ENCODE data around the gene DCTN4. TPM values are rescaled to one million over a fixed set of nuclear protein-coding genes. Genes with fewer than 3 reads are reported as not detected.

The DCTN4 gene
- total and polyA plus RNA-seq, 2 of the 8 experiments (the other 6 are each of a cell fraction or from before 2014, with no cell fraction given), result 20.5 to 42.7 TPM

GRCh38 chr5:150660108-150660831, 98.5 kb downstream of the DCTN4 start:
- no peaks in the 10 kb centered on the region for H3K79me1 ChIP-seq (ENCODE audit: low read depth, low read length)
- H3K27ac ChIP-seq (ENCODE audit: low read depth, low read length), result no peak overlapping the region
- H4K20me1 ChIP-seq (replicated peaks in 1 of 2; ENCODE audit: control insufficient read depth in 1 of 2, insufficient read depth in 2 of 2, low read length in 2 of 2), result peaks cover 0 to 2% of the 10 kb centered on the region in 2 experiments
- WGBS, 2 experiments (ENCODE audit: extremely low coverage in 1 of 2, insufficient coverage in 1 of 2, insufficient read length in 1 of 2, insufficient replicate concordance in 2 of 2, low coverage in 1 of 2, low lambda C conversion rate in 2 of 2, missing lambda C conversion rate in 1 of 2), result 60% methylated on average over 4 of the region's 4 CpGs; no CpG with 5 or more reads in 1 of the 2 experiments
- H3K56ac ChIP-seq (replicated peaks; ENCODE audit: insufficient read length, low read depth, low read length), result no peak overlapping the region
- no peak overlapping the region for H3K4ac ChIP-seq (replicated peaks; ENCODE audit: insufficient read length, low read depth, low read length)
- peaks cover 0 to 11% (median 2%) of the 10 kb centered on the region in 4 experiments; a peak in 4 of 7 replicates for H3K4me1 ChIP-seq (replicated peaks in 1 of 4; ENCODE audit: control insufficient read depth in 3 of 4, insufficient read depth in 4 of 4, low read length in 3 of 4)
- FAIRE-seq (no peak), DNase-seq (ENCODE audit: low read depth in 1 of 2, low spot score in 2 of 2) (no peak)
- TF ChIP-seq SP2 (IDR thresholded peaks at IDR 0.05; ENCODE audit: low read length) (no peak), SIN3A (conservative IDR thresholded peaks at IDR 0.05 in 1 of 2, IDR thresholded peaks at IDR 0.05 in 1 of 2; ENCODE audit: low read depth in 1 of 2, low read length in 2 of 2) (no peak), EGR1 (IDR thresholded peaks at IDR 0.05; ENCODE audit: borderline replicate concordance, low read depth, low read length) (no peak), ATF2 (IDR thresholded peaks at IDR 0.05; ENCODE audit: low read length) (no peak)
- H3K23me2 ChIP-seq (ENCODE audit: low read depth, low read length), result peaks cover 2% of the 10 kb centered on the region; the same call in 1 of the 2 replicates
- no peak overlapping the region for H4K8ac ChIP-seq (ENCODE audit: extremely low read depth, insufficient read depth, low read length)
- H2AK5ac ChIP-seq (ENCODE audit: low read depth, low read length), result no peak overlapping the region
- no peak overlapping the region for H3K9ac ChIP-seq (replicated peaks in 1 of 4; ENCODE audit: extremely low read depth in 1 of 4, low read depth in 3 of 4, low read length in 3 of 4)
- H3K4me2 ChIP-seq (ENCODE audit: insufficient read depth in 1 of 2, low read depth in 2 of 2, low read length in 2 of 2), result peak overlapping the region; percentile 14 to 15; a peak in 1 of 4 replicates
- H3K36me3 ChIP-seq (ENCODE audit: control insufficient read depth in 2 of 4, insufficient read depth in 4 of 4, low read length in 3 of 4), result no peaks in the 10 kb centered on the region
- H4K5ac ChIP-seq (ENCODE audit: insufficient read length, low read depth, low read length), result no peak overlapping the region
- H4K91ac ChIP-seq (replicated peaks; ENCODE audit: insufficient read length, low read length), result no peak overlapping the region
- H2BK120ac ChIP-seq (replicated peaks; ENCODE audit: low read depth, low read length), result no peak overlapping the region
- no peak overlapping the region for H2BK20ac ChIP-seq (ENCODE audit: low read length)
- POLR2A ChIA-PET (ENCODE audit: partially characterized antibody), result interaction anchor here (0.9 to 8.2 kb wide), 7 partner anchors 12 to 211 kb away, joined by 3 to 70 read pairs (median 4); partner anchors contain the start of gene RPS14
- no peak overlapping the region for H3K23ac ChIP-seq (ENCODE audit: insufficient read length)
- peak overlapping the region; percentile 36; the same call in 1 of the 2 replicates for H2AFZ ChIP-seq (ENCODE audit: low read length)
- H3K9me3 ChIP-seq (ENCODE audit: insufficient read depth in 2 of 2, low read depth in 1 of 2, low read length in 1 of 2), result no peaks in the 10 kb centered on the region
- no peak overlapping the region for H2BK5ac ChIP-seq (ENCODE audit: low read depth, low read length)
- H3K79me2 ChIP-seq (ENCODE audit: control insufficient read depth in 1 of 2, insufficient read depth in 2 of 2, low read length in 2 of 2), result no peaks in the 10 kb centered on the region
- no peak overlapping the region for H2BK15ac ChIP-seq (ENCODE audit: low read length)
- H3K18ac ChIP-seq (ENCODE audit: extremely low read depth, low read length), result no peak overlapping the region
- no peak overlapping the region for H2BK12ac ChIP-seq (ENCODE audit: low read depth, low read length)
- H3K14ac ChIP-seq (ENCODE audit: insufficient read length), result no peak overlapping the region
- H3K4me3 ChIP-seq (ENCODE audit: extremely low read depth in 1 of 4, insufficient read depth in 2 of 4, low read depth in 3 of 4, low read length in 4 of 4), result no peak overlapping the region
- no peaks in the 10 kb centered on the region; a peak in 1 of 7 replicates for H3K27me3 ChIP-seq (replicated peaks in 1 of 4; ENCODE audit: control insufficient read depth in 3 of 4, extremely low read depth in 1 of 4, insufficient read depth in 3 of 4, low read length in 3 of 4)
- CTCF ChIA-PET (ENCODE audit: partially characterized antibody), result interaction anchor here (0.6 to 20.1 kb wide), 15 partner anchors 10 to 219 kb away, joined by 3 to 303 read pairs (median 4); partner anchors contain the start of gene SYNPO

Measured in H1 (cell line).